Stimulated activated CD4-positive, alpha-beta T cell treated with anti-CD3 and anti-CD28 coated beads, Interleukin-12 subunit alpha, Interleukin-12 subunit beta, amount 100 ng/mL, for 24 hours (primary cell): ENCODE measurements around the gene IFI6.
"Not testable (repeated sequence)": the region's sequence is repeated elsewhere in the genome, so short reads cannot be mapped to it uniquely, and the experiment has no call there.

ENCODE experiments used
- DNase-seq, 2 experiments: peaks; one replicate each; pipeline ENCODE4 v3.0.0-alpha.2; 2020; ENCODE audit warnings: low read depth in 2 of 2

IFI6 gene

GRCh38 chr1:27650539-27651175, 21.3 kb downstream of the IFI6 start:
- no peak for DNase-seq

GRCh38 chr1:27650171-27650538, 21.8 kb downstream of the IFI6 start:
- no peak for DNase-seq

- no peak for DNase-seq
These were observed 22.7 kb downstream of the IFI6 start for GRCh38 chr1:27649306-27649635.

GRCh38 chr1:27648602-27649305, 23.2 kb downstream of the IFI6 start:
- DNase-seq, result no peak

GRCh38 chr1:27647328-27647727, 24.7 kb downstream of the IFI6 start:
- DNase-seq, result no peak

- DNase-seq, result no peak
These were observed 25.3 kb downstream of the IFI6 start for GRCh38 chr1:27646676-27647075.

GRCh38 chr1:27645071-27645415, 26.9 kb downstream of the IFI6 start:
- DNase-seq, result no peak

- DNase-seq, result no peak
These were observed 27.5 kb downstream of the IFI6 start for GRCh38 chr1:27644369-27645070.

- DNase-seq, result peak; percentile 48 to 60
These were observed 28.2 kb downstream of the IFI6 start for GRCh38 chr1:27643600-27644368.

- not testable (repeated sequence) for DNase-seq
These were observed 31.5 kb downstream of the IFI6 start for GRCh38 chr1:27640514-27640913.

- no peak for DNase-seq
These were observed 33.2 kb downstream of the IFI6 start for GRCh38 chr1:27638805-27639204.

GRCh38 chr1:27638047-27638734, 33.8 kb downstream of the IFI6 start:
- DNase-seq, result no peak

- no peak for DNase-seq
These were observed 36.4 kb downstream of the IFI6 start for GRCh38 chr1:27635396-27636142.

- DNase-seq, result no peak
These were observed 37.0 kb downstream of the IFI6 start, which contains the start of gene FGR for GRCh38 chr1:27634985-27635367. Gene FGR (minus strand): TSS chr1:27635185. CDS start chr1:27623916, 11,269 bp downstream.

- no peak for DNase-seq
These were observed 37.6 kb downstream of the IFI6 start for GRCh38 chr1:27634177-27634984.

GRCh38 chr1:27633640-27634176, 38.3 kb downstream of the IFI6 start:
- DNase-seq, result no peak

- DNase-seq, result no peak
These were observed 38.7 kb downstream of the IFI6 start for GRCh38 chr1:27633298-27633610.

- peak in 1 of 2 experiments; percentile 55 for DNase-seq
These were observed 39.4 kb downstream of the IFI6 start for GRCh38 chr1:27632387-27633297.
